Keratinocyte (primary cell): ENCODE results near the gene GFPT2. TPM values are rescaled to one million over a fixed set of nuclear protein-coding genes. Genes with fewer than 3 reads are reported as not detected.

Experiments
- DNase-seq: peaks from one replicate; pipeline ENCODE4 v3.0.0-alpha.2; 2011; ENCODE audit warnings: low read depth, missing footprints, low spot score
- FAIRE-seq: peaks from 2 replicates; lab custom pipeline; 2011; peaks lifted over from hg19 to GRCh38; lab: Jason Lieb, UNC
- H2AFZ ChIP-seq: 2 replicates; pipeline ENCODE4 v1.6.0; 2012; ENCODE audit warnings: low read length, control low read depth, inconsistent platforms; ENCODE audit not compliant: control insufficient read depth
- H3K27ac ChIP-seq: 2 replicates; pipeline ENCODE4 v1.5.1; 2011; ENCODE audit warnings: low read length; ENCODE audit not compliant: control insufficient read depth, insufficient read depth
- H3K27me3 ChIP-seq: 3 replicates; pipeline ENCODE4 v1.6.0; 2011; ENCODE audit warnings: low read length; ENCODE audit not compliant: control insufficient read depth, insufficient read depth; ENCODE audit errors: extremely low read depth
- H3K36me3 ChIP-seq, 2 experiments: 2 replicates in 1 of 2; 3 replicates in 1 of 2; pipeline ENCODE4 v1.5.1; 2011; ENCODE audit warnings: low read length in 2 of 2, mild to moderate bottlenecking in 1 of 2; ENCODE audit not compliant: control insufficient read depth in 2 of 2, insufficient read depth in 2 of 2; ENCODE audit errors: extremely low read depth in 1 of 2
- H3K4me1 ChIP-seq: 3 replicates; pipeline ENCODE4 v1.5.1; 2011; ENCODE audit warnings: low read length; ENCODE audit not compliant: control insufficient read depth, insufficient read depth; ENCODE audit errors: extremely low read depth
- H3K4me2 ChIP-seq: 3 replicates; pipeline ENCODE4 v1.6.0; 2011; ENCODE audit warnings: low read depth, low read length; ENCODE audit not compliant: control insufficient read depth, insufficient read depth; ENCODE audit errors: extremely low read depth
- H3K4me3 ChIP-seq, 3 experiments: fragments of 200-600 bp in 1 of 3; sonication (generic) in 1 of 3; 2 replicates in 2 of 3; 3 replicates in 1 of 3; pipeline ENCODE4 v1.5.1; 2011 to 2016; ENCODE audit warnings: low read length in 3 of 3, mild to moderate bottlenecking in 3 of 3, control low read depth in 2 of 3, inconsistent platforms in 1 of 3, low read depth in 1 of 3, mixed read lengths in 1 of 3, mixed run types in 1 of 3, moderate library complexity in 1 of 3; ENCODE audit not compliant: control insufficient read depth in 2 of 3, insufficient read depth in 2 of 3; ENCODE audit errors: extremely low read depth in 1 of 3
- H3K79me2 ChIP-seq: 2 replicates; pipeline ENCODE4 v1.6.0; 2012; ENCODE audit warnings: low read length; ENCODE audit not compliant: control insufficient read depth, insufficient read depth
- H3K9ac ChIP-seq: 3 replicates; pipeline ENCODE4 v1.6.0; 2011; ENCODE audit warnings: low read length; ENCODE audit not compliant: control insufficient read depth, insufficient read depth; ENCODE audit errors: extremely low read depth
- H3K9me1 ChIP-seq: 3 replicates; pipeline ENCODE4 v1.6.0; 2011; ENCODE audit warnings: low read length; ENCODE audit not compliant: control insufficient read depth, insufficient read depth; ENCODE audit errors: extremely low read depth
- H3K9me3 ChIP-seq: 2 replicates; pipeline ENCODE4 v1.5.1; 2012; ENCODE audit warnings: low read depth, low read length; ENCODE audit not compliant: control insufficient read depth
- H4K20me1 ChIP-seq: 3 replicates; pipeline ENCODE4 v1.6.0; 2011; ENCODE audit warnings: low read length; ENCODE audit not compliant: control insufficient read depth, insufficient read depth; ENCODE audit errors: extremely low read depth
- EZH2 ChIP-seq: IDR thresholded peaks from one replicate; pipeline ENCODE4 v1.6.1; 2012; ENCODE audit warnings: inconsistent platforms, mild to moderate bottlenecking, low read length, moderate library complexity
- dilution Hi-C: fragments of 300-500 bp; cut with MboI; formaldehyde crosslinking; loops from one replicate; pipeline ENCODE4 v1.7.0; 2020; ENCODE audit warnings: low sequenced_read_pairs; ENCODE audit not compliant: extremely low pct_ligation_motif_present
- polyA plus RNA-seq, 5 experiments: library from polyadenylated mRNA; depleted of rRNA in 3 of 5; stranded (reverse) in 3 of 5; stranded (forward) in 1 of 5; unstranded in 1 of 5; fragments of >200 nt; gene quantifications; 1 replicate in 1 of 5; 2 replicates in 3 of 5; 3 replicates in 1 of 5; pipeline versions ENCODE4 v1.2.1 to v1.2.3, GENCODE V29; 2011 to 2012; ENCODE audit warnings: missing spikeins in 2 of 5, low read depth in 1 of 5, low replicate concordance in 1 of 5
- TF ChIP-seq, protein P1 (sequence below), 3 experiments: IDR thresholded peaks in 1 of 3; conservative IDR thresholded peaks in 1 of 3; optimal IDR thresholded peaks in 1 of 3; 2 replicates in 2 of 3; 3 replicates in 1 of 3; pipeline versions ENCODE3 to v1.5.1; 2011; ENCODE audit warnings: low read length in 3 of 3, mild to moderate bottlenecking in 3 of 3, moderate library complexity in 2 of 3, control low read depth in 1 of 3, inconsistent platforms in 1 of 3; ENCODE audit not compliant: insufficient read depth in 2 of 3; ENCODE audit errors: extremely low read depth in 1 of 3

GFPT2 gene
- polyA plus RNA-seq, 1 donor (not counting 4 experiments of a cell fraction or from before 2014, with no cell fraction given) = not detected

DNA sequence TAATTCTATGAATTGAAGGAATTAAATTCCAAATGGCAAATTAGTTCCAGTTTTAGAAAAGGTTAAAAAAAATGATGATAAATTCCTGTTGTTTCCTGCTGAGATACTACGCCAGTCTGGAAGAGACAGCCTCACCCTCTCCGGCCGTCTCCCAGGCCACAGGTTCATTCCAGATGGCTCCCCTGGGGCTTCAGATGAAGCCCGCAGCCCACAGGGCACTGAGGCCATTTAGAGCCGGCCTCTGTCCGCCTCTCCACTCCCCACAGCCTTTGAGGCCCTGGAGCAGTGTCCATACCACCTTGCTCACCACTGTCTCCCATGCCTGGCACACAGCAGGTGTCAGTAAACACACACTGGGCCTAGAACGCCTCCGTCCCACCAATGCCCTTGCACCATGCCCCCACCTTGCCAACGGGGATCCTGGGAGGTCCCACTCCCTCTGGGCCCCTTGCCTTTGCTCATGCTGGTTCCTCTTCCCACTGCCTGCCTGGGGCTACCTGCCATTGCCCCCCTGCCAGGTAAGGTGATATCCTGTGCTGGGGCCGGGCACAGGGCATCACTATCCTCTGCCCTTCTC, 26.1 kb downstream of the GFPT2 start:
- H3K9me3 ChIP-seq = no peaks in the 10 kb centered on the region
- no peak overlapping the region for H3K4me2 ChIP-seq
- H3K4me3 ChIP-seq = no peak overlapping the region
- no peaks in the 10 kb centered on the region for H3K4me1 ChIP-seq
- no peak for DNase-seq
- dilution Hi-C loops = no loop called here
- no peak overlapping the region for H2AFZ ChIP-seq
- no peaks in the 10 kb centered on the region for H3K9me1 ChIP-seq
- no peaks in the 10 kb centered on the region for H3K36me3 ChIP-seq
- no peak overlapping the region for H3K9ac ChIP-seq
- no peaks in the 10 kb centered on the region for H3K79me2 ChIP-seq
- no peak for FAIRE-seq
- H4K20me1 ChIP-seq = no peaks in the 10 kb centered on the region
- no peaks in the 10 kb centered on the region for H3K27me3 ChIP-seq
- no peak for TF ChIP-seq EZH2
- TF ChIP-seq, protein P1, sequence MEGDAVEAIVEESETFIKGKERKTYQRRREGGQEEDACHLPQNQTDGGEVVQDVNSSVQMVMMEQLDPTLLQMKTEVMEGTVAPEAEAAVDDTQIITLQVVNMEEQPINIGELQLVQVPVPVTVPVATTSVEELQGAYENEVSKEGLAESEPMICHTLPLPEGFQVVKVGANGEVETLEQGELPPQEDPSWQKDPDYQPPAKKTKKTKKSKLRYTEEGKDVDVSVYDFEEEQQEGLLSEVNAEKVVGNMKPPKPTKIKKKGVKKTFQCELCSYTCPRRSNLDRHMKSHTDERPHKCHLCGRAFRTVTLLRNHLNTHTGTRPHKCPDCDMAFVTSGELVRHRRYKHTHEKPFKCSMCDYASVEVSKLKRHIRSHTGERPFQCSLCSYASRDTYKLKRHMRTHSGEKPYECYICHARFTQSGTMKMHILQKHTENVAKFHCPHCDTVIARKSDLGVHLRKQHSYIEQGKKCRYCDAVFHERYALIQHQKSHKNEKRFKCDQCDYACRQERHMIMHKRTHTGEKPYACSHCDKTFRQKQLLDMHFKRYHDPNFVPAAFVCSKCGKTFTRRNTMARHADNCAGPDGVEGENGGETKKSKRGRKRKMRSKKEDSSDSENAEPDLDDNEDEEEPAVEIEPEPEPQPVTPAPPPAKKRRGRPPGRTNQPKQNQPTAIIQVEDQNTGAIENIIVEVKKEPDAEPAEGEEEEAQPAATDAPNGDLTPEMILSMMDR (optimal IDR thresholded peaks at IDR 0.05 in 1 of 3, IDR thresholded peaks at IDR 0.05 in 1 of 3, conservative IDR thresholded peaks at IDR 0.05 in 1 of 3; ENCODE audit: extremely low read depth in 1 of 3, insufficient read depth in 2 of 3, low read length in 3 of 3) = no peak
- H3K27ac ChIP-seq = no peak overlapping the region

DNA sequence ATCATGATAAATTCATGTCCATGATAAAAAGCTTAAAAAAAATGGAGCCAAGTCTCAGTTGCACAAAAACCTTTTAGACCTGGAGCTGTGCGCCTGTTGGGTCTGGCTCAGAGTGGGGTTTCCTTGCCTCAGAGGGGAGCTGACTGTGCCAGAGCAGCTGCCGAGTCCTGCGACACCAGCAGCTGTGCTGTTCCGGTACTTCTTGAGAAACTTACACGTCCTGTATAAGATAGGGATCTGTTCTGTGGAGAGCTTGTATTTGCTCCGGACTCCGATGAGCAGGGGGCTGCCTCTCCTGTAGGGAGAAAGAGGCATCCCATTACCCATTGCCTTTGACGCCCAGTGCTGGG, 28.6 kb downstream of the GFPT2 start:
- H4K20me1 ChIP-seq = no peaks in the 10 kb centered on the region
- H3K36me3 ChIP-seq = no peaks in the 10 kb centered on the region
- FAIRE-seq = no peak
- DNase-seq = no peak
- H3K9ac ChIP-seq = no peak overlapping the region
- no peaks in the 10 kb centered on the region for H3K4me1 ChIP-seq
- no peak overlapping the region for H3K4me2 ChIP-seq
- H2AFZ ChIP-seq = no peak overlapping the region
- H3K79me2 ChIP-seq = no peaks in the 10 kb centered on the region
- H3K4me3 ChIP-seq = no peak overlapping the region
- H3K27me3 ChIP-seq = no peaks in the 10 kb centered on the region
- H3K9me3 ChIP-seq = no peaks in the 10 kb centered on the region
- no peak for TF ChIP-seq EZH2
- TF ChIP-seq, protein P1 (optimal IDR thresholded peaks at IDR 0.05 in 1 of 3, IDR thresholded peaks at IDR 0.05 in 1 of 3, conservative IDR thresholded peaks at IDR 0.05 in 1 of 3; ENCODE audit: extremely low read depth in 1 of 3, insufficient read depth in 2 of 3, low read length in 3 of 3) = no peak
- dilution Hi-C loops = no loop called here
- H3K27ac ChIP-seq = no peak overlapping the region
- no peaks in the 10 kb centered on the region for H3K9me1 ChIP-seq
